HepG2 (cell line): ENCODE data around the gene SLC22A12.

ENCODE experiments used
- CTCF ChIP-seq: sonication (generic); formaldehyde crosslinking; IDR thresholded peaks from 2 replicates; pipeline ENCODE4 v1.5.0; 2020; ENCODE audit warnings: mild to moderate bottlenecking, missing genetic modification reagents, moderate library complexity
- DRAP1 ChIP-seq: IDR thresholded peaks from 2 replicates; pipeline ENCODE4 v1.6.1; 2016; ENCODE audit warnings: missing genetic modification reagents, missing compliant biosample characterization
- EP300 ChIP-seq, 3 experiments: sonication (generic) in 1 of 3; formaldehyde crosslinking in 1 of 3; IDR thresholded peaks; 2 replicates each; pipeline versions ENCODE4 v1.5.1 to v1.6.1; 2011 to 2020; ENCODE audit warnings: low read depth in 2 of 3, low read length in 2 of 3, borderline replicate concordance in 1 of 3, improper control_type of control experiment in 1 of 3, mild to moderate bottlenecking in 1 of 3, missing genetic modification reagents in 1 of 3, moderate library complexity in 1 of 3
- FOXA1 ChIP-seq, 2 experiments: fragments of 450-650 bp in 1 of 2; sonication (generic) in 1 of 2; formaldehyde crosslinking in 1 of 2; IDR thresholded peaks; 2 replicates each; pipeline versions ENCODE4 v1.4.0 to v1.6.1; 2016 to 2020; ENCODE audit warnings: missing genetic modification reagents in 1 of 2
- MAFF ChIP-seq: IDR thresholded peaks from 2 replicates; pipeline ENCODE4 v1.6.1; 2011; ENCODE audit warnings: low read depth, low read length, improper control_type of control experiment
- MAFK ChIP-seq, 2 experiments: IDR thresholded peaks in 1 of 2; conservative IDR thresholded peaks in 1 of 2; 2 replicates each; pipeline ENCODE4 v1.6.1; 2011; ENCODE audit warnings: improper control_type of control experiment in 2 of 2, low read length in 2 of 2
- POLR2A ChIP-seq, 2 experiments: IDR thresholded peaks; 2 replicates each; pipeline ENCODE4 v1.6.1; 2011; ENCODE audit warnings: low read depth in 2 of 2, low read length in 2 of 2, mild to moderate bottlenecking in 1 of 2, moderate library complexity in 1 of 2; ENCODE audit not compliant: insufficient read depth in 1 of 2
- RAD21 ChIP-seq: fragments of 450-650 bp; formaldehyde crosslinking; IDR thresholded peaks from 2 replicates; pipeline ENCODE4 v1.5.0; 2020; ENCODE audit warnings: mild to moderate bottlenecking
- ZBTB38 ChIP-seq: sonication (generic); formaldehyde crosslinking; IDR thresholded peaks from 2 replicates; pipeline ENCODE4 v1.5.1; 2020; ENCODE audit warnings: mild to moderate bottlenecking, missing genetic modification reagents
- ZBTB8A ChIP-seq: sonication (generic); formaldehyde crosslinking; IDR thresholded peaks from 2 replicates; pipeline ENCODE4 v1.4.0; 2020; ENCODE audit warnings: mild to moderate bottlenecking, low read depth, missing genetic modification reagents, borderline replicate concordance
- ZNF24 ChIP-seq: fragments of 450-650 bp; IDR thresholded peaks from 2 replicates; pipeline ENCODE4 v1.6.1; 2017; ENCODE audit warnings: antibody characterized with exemption, mild to moderate bottlenecking
- ZNF644 ChIP-seq: IDR thresholded peaks from 2 replicates; pipeline ENCODE4 v1.6.1; 2016; ENCODE audit warnings: low read depth

- TF ChIP-seq POLR2A (IDR thresholded peaks at IDR 0.05; ENCODE audit: insufficient read depth in 1 of 2, low read depth in 2 of 2, low read length in 2 of 2) (no peak), ZBTB38 (no peak), MAFK (conservative IDR thresholded peaks at IDR 0.05 in 1 of 2, IDR thresholded peaks at IDR 0.05 in 1 of 2; ENCODE audit: low read length in 2 of 2) (no peak), MAFF (no peak), DRAP1 (CRISPR knock-in tag) (no peak), RAD21 (CRISPR knock-in tag) (no peak), EP300 (IDR thresholded peaks at IDR 0.05; ENCODE audit: low read depth in 2 of 2, low read length in 2 of 2) (no peak), EP300 (CRISPR knock-in tag; IDR thresholded peaks at IDR 0.05; ENCODE audit: borderline replicate concordance) (no peak), ZNF644 (CRISPR knock-in tag) (no peak), ZNF24 (no peak), CTCF (no peak), ZBTB8A (CRISPR knock-in tag) (no peak), FOXA1 (IDR thresholded peaks at IDR 0.05) (no peak), FOXA1 (CRISPR knock-in tag; IDR thresholded peaks at IDR 0.05) (no peak)
These were observed 51.8 kb downstream of the SLC22A12 start for GRCh38 chr11:64642871-64643255.
